WERI-Rb-1 (cell line): Measurements from ENCODE around the gene HSD11B1.

Source experiments
- DNase-seq: peaks from one replicate; pipeline ENCODE4 v3.0.0-alpha.2; 2020
- H3K27ac ChIP-seq: fragments of 250-450 bp; sonication (Bioruptor Pico); 2 replicates; pipeline ENCODE4 v1.5.1; 2020; ENCODE audit warnings: mild to moderate bottlenecking, moderate library complexity
- H3K27me3 ChIP-seq: fragments of 250-450 bp; sonication (Bioruptor Pico); 2 replicates; pipeline ENCODE4 v1.5.1; 2021; ENCODE audit warnings: mild to moderate bottlenecking, low read depth, moderate library complexity; ENCODE audit not compliant: insufficient read depth, severe bottlenecking
- H3K36me3 ChIP-seq: fragments of 250-450 bp; sonication (Bioruptor Pico); 2 replicates; pipeline ENCODE4 v1.5.1; 2020; ENCODE audit warnings: mild to moderate bottlenecking, moderate library complexity
- H3K4me3 ChIP-seq: 2 replicates; pipeline ENCODE4 v1.5.1; 2011; ENCODE audit warnings: low read depth, mild to moderate bottlenecking, control low read depth, low read length
- H3K9me3 ChIP-seq: fragments of 250-450 bp; sonication (Bioruptor Pico); 2 replicates; pipeline ENCODE4 v1.5.1; 2021; ENCODE audit warnings: mild to moderate bottlenecking, moderate library complexity; ENCODE audit not compliant: severe bottlenecking
- CTCF ChIP-seq: IDR thresholded peaks from 2 replicates; pipeline ENCODE4 v1.5.1; 2011; ENCODE audit warnings: low read depth, mild to moderate bottlenecking, control low read depth, inconsistent platforms, low read length

The HSD11B1 gene

GRCh38 chr1:209747580-209748262, 43.1 kb downstream of the HSD11B1 start:
- peaks cover 14% of the 10 kb centered on the region for H3K27me3 ChIP-seq
- H3K27ac ChIP-seq: no peak overlapping the region
- peak; percentile 83 for TF ChIP-seq CTCF
- H3K4me3 ChIP-seq: no peak overlapping the region
- no peaks in the 10 kb centered on the region for H3K36me3 ChIP-seq
- H3K9me3 ChIP-seq: no peaks in the 10 kb centered on the region
- peak; percentile 89 for DNase-seq

GRCh38 chr1:209748620-209749019, 44.0 kb downstream of the HSD11B1 start:
- DNase-seq: no peak
- Histone ChIP-seq H3K4me3 (no peak overlapping the region), H3K9me3 (no peaks in the 10 kb centered on the region), H3K27me3 (peaks cover 8% of the 10 kb centered on the region), H3K36me3 (no peaks in the 10 kb centered on the region), H3K27ac (no peak overlapping the region)
- no peak for TF ChIP-seq CTCF

GRCh38 chr1:209749205-209749604, 44.6 kb downstream of the HSD11B1 start:
- DNase-seq: no peak

GRCh38 chr1:209749670-209750323, 45.2 kb downstream of the HSD11B1 start:
- DNase-seq: no peak
- Histone ChIP-seq H3K27ac (no peak overlapping the region), H3K9me3 (no peaks in the 10 kb centered on the region), H3K4me3 (no peak overlapping the region), H3K27me3 (no peaks in the 10 kb centered on the region), H3K36me3 (no peaks in the 10 kb centered on the region)
- no peak for TF ChIP-seq CTCF

More at GRCh38 chr1:209749205-209749604, 44.6 kb downstream of the HSD11B1 start:
- H3K4me3 ChIP-seq: no peak overlapping the region
- peaks cover 2% of the 10 kb centered on the region for H3K27me3 ChIP-seq
- H3K36me3 ChIP-seq: no peaks in the 10 kb centered on the region
- H3K9me3 ChIP-seq: no peaks in the 10 kb centered on the region
- no peak overlapping the region for H3K27ac ChIP-seq
- no peak for TF ChIP-seq CTCF

- Histone ChIP-seq H3K27me3 (no peaks in the 10 kb centered on the region), H3K27ac (no peak overlapping the region), H3K4me3 (no peak overlapping the region)
Measured at GRCh38 chr1:209751627-209752231, 47.1 kb downstream of the HSD11B1 start.

More at GRCh38 chr1:209751627-209752231, 47.1 kb downstream of the HSD11B1 start:
- no peak for DNase-seq
- no peaks in the 10 kb centered on the region for H3K9me3 ChIP-seq
- no peaks in the 10 kb centered on the region for H3K36me3 ChIP-seq
- no peak for TF ChIP-seq CTCF
